Measurements from ENCODE around the gene LIPE.
"Not testable (repeated sequence)": the region's sequence is repeated elsewhere in the genome, so short reads cannot be mapped to it uniquely, and the experiment has no call there.

The LIPE gene

GRCh38 chr19:42448306-42448705 lies 21.1 kb upstream of the LIPE start:
- not testable (repeated sequence) for H3K4me1 ChIP-seq (ENCODE audit: control insufficient read depth, insufficient read depth, low read length); H3K9me3 ChIP-seq (ENCODE audit: control insufficient read depth, insufficient read depth, low read length)
- no CpG with 5 or more reads among the region's 5 CpGs for WGBS (ENCODE audit: insufficient coverage, insufficient read length)

GRCh38 chr19:42445948-42446347 lies 18.8 kb upstream of the LIPE start:
- no CpG with 5 or more reads among the region's 7 CpGs for WGBS (ENCODE audit: insufficient coverage, insufficient read length)
- Histone ChIP-seq H3K27me3 (ENCODE audit: control insufficient read depth, insufficient read depth, low read length) (no peaks in the 10 kb centered on the region), H3K4me3 (ENCODE audit: low read length) (no peak overlapping the region), H3K36me3 (ENCODE audit: control insufficient read depth, insufficient read depth, low read length) (no peaks in the 10 kb centered on the region), H3K4me1 (ENCODE audit: control insufficient read depth, insufficient read depth, low read length) (peaks cover 2% of the 10 kb centered on the region; the same call in 1 of the 2 replicates), H3K9me3 (ENCODE audit: control insufficient read depth, insufficient read depth, low read length) (no peaks in the 10 kb centered on the region), H3K27ac (ENCODE audit: low read length) (no peak overlapping the region)
- no peak for DNase-seq (ENCODE audit: low read depth, low spot score)

More at GRCh38 chr19:42448306-42448705, 21.1 kb upstream of the LIPE start:
- H3K4me3 ChIP-seq (ENCODE audit: low read length); H3K36me3 ChIP-seq (ENCODE audit: control insufficient read depth, insufficient read depth, low read length); DNase-seq (ENCODE audit: low read depth, low spot score); H3K27ac ChIP-seq (ENCODE audit: low read length); H3K27me3 ChIP-seq (ENCODE audit: control insufficient read depth, insufficient read depth, low read length): not testable (repeated sequence)

- H3K9me3 ChIP-seq (ENCODE audit: control insufficient read depth, insufficient read depth, low read length) = no peaks in the 10 kb centered on the region
- H3K27ac ChIP-seq (ENCODE audit: low read length) = no peak overlapping the region
- WGBS (ENCODE audit: insufficient coverage, insufficient read length) = no CpG with 5 or more reads among the region's 4 CpGs
Measured at GRCh38 chr19:42443944-42444398, 16.8 kb upstream of the LIPE start.

GRCh38 chr19:42442833-42443232 lies 15.6 kb upstream of the LIPE start, which contains the start of gene CXCL17:
Gene CXCL17, minus strand, starts transcription at chr19:42442946. Its CDS starts 114 bp downstream, at chr19:42442832.
- DNase-seq (ENCODE audit: low read depth, low spot score) = no peak
- H3K4me3 ChIP-seq (ENCODE audit: low read length) = no peak within 1 kb of the TSS
- no peaks in the 10 kb centered on the region for H3K4me1 ChIP-seq (ENCODE audit: control insufficient read depth, insufficient read depth, low read length)
- WGBS (ENCODE audit: insufficient coverage, insufficient read length) = no CpG with 5 or more reads among the region's 7 CpGs
- no peaks in the 10 kb centered on the region for H3K27me3 ChIP-seq (ENCODE audit: control insufficient read depth, insufficient read depth, low read length)
- no peaks in the 10 kb centered on the region for H3K36me3 ChIP-seq (ENCODE audit: control insufficient read depth, insufficient read depth, low read length)
- no peaks in the 10 kb centered on the region for H3K9me3 ChIP-seq (ENCODE audit: control insufficient read depth, insufficient read depth, low read length)
- no peak within 1 kb of the TSS for H3K27ac ChIP-seq (ENCODE audit: low read length)

More at GRCh38 chr19:42443944-42444398, 16.8 kb upstream of the LIPE start:
- DNase-seq (ENCODE audit: low read depth, low spot score) = no peak
- Histone ChIP-seq H3K27me3 (ENCODE audit: control insufficient read depth, insufficient read depth, low read length) (no peaks in the 10 kb centered on the region), H3K4me3 (ENCODE audit: low read length) (no peak overlapping the region), H3K36me3 (ENCODE audit: control insufficient read depth, insufficient read depth, low read length) (no peaks in the 10 kb centered on the region), H3K4me1 (ENCODE audit: control insufficient read depth, insufficient read depth, low read length) (no peaks in the 10 kb centered on the region)

- Histone ChIP-seq H3K4me1 (ENCODE audit: control insufficient read depth, insufficient read depth, low read length) (no peaks in the 10 kb centered on the region), H3K4me3 (ENCODE audit: low read length) (no peak overlapping the region), H3K27me3 (ENCODE audit: control insufficient read depth, insufficient read depth, low read length) (no peaks in the 10 kb centered on the region), H3K36me3 (ENCODE audit: control insufficient read depth, insufficient read depth, low read length) (no peaks in the 10 kb centered on the region), H3K27ac (ENCODE audit: low read length) (no peak overlapping the region), H3K9me3 (ENCODE audit: control insufficient read depth, insufficient read depth, low read length) (no peaks in the 10 kb centered on the region)
- DNase-seq (ENCODE audit: low read depth, low spot score) = no peak
- WGBS (ENCODE audit: insufficient coverage, insufficient read length) = no CpG with 5 or more reads among the region's 2 CpGs
Measured at GRCh38 chr19:42441049-42441445, 13.9 kb upstream of the LIPE start.

- Histone ChIP-seq H3K36me3 (ENCODE audit: control insufficient read depth, insufficient read depth, low read length) (no peaks in the 10 kb centered on the region), H3K4me1 (ENCODE audit: control insufficient read depth, insufficient read depth, low read length) (no peaks in the 10 kb centered on the region), H3K9me3 (ENCODE audit: control insufficient read depth, insufficient read depth, low read length) (no peaks in the 10 kb centered on the region), H3K27ac (ENCODE audit: low read length) (no peak overlapping the region), H3K4me3 (ENCODE audit: low read length) (no peak overlapping the region), H3K27me3 (ENCODE audit: control insufficient read depth, insufficient read depth, low read length) (no peaks in the 10 kb centered on the region)
- WGBS (ENCODE audit: insufficient coverage, insufficient read length) = no CpG with 5 or more reads among the region's 16 CpGs
- DNase-seq (ENCODE audit: low read depth, low spot score) = no peak
Measured at GRCh38 chr19:42440357-42441048, 13.3 kb upstream of the LIPE start.

GRCh38 chr19:42436006-42436405 lies 8.8 kb upstream of the LIPE start:
- Histone ChIP-seq H3K27ac (ENCODE audit: low read length) (no peak overlapping the region), H3K27me3 (ENCODE audit: control insufficient read depth, insufficient read depth, low read length) (no peaks in the 10 kb centered on the region), H3K36me3 (ENCODE audit: control insufficient read depth, insufficient read depth, low read length) (no peaks in the 10 kb centered on the region), H3K4me1 (ENCODE audit: control insufficient read depth, insufficient read depth, low read length) (0 out of 2 replicates have a peak, but pooled peaks cover 2% of the 10 kb centered on the region), H3K9me3 (ENCODE audit: control insufficient read depth, insufficient read depth, low read length) (no peaks in the 10 kb centered on the region), H3K4me3 (ENCODE audit: low read length) (no peak overlapping the region)
- DNase-seq (ENCODE audit: low read depth, low spot score) = no peak
- WGBS (ENCODE audit: insufficient coverage, insufficient read length) = no CpG with 5 or more reads among the region's 3 CpGs

- Histone ChIP-seq H3K27me3 (ENCODE audit: control insufficient read depth, insufficient read depth, low read length) (no peaks in the 10 kb centered on the region), H3K4me1 (ENCODE audit: control insufficient read depth, insufficient read depth, low read length) (0 out of 2 replicates have a peak, but pooled peaks cover 2% of the 10 kb centered on the region)
- WGBS (ENCODE audit: insufficient coverage, insufficient read length) = no CpG with 5 or more reads among the region's 6 CpGs
Measured at GRCh38 chr19:42435316-42435715, 8.1 kb upstream of the LIPE start.

GRCh38 chr19:42433503-42434260 lies 6.5 kb upstream of the LIPE start:
- Histone ChIP-seq H3K4me3 (ENCODE audit: low read length) (no peak overlapping the region), H3K36me3 (ENCODE audit: control insufficient read depth, insufficient read depth, low read length) (no peaks in the 10 kb centered on the region), H3K27ac (ENCODE audit: low read length) (no peak overlapping the region), H3K4me1 (ENCODE audit: control insufficient read depth, insufficient read depth, low read length) (0 out of 2 replicates have a peak, but pooled peaks cover 2% of the 10 kb centered on the region), H3K27me3 (ENCODE audit: control insufficient read depth, insufficient read depth, low read length) (no peaks in the 10 kb centered on the region), H3K9me3 (ENCODE audit: control insufficient read depth, insufficient read depth, low read length) (no peaks in the 10 kb centered on the region)
- DNase-seq (ENCODE audit: low read depth, low spot score) = no peak
- WGBS (ENCODE audit: insufficient coverage, insufficient read length) = no CpG with 5 or more reads among the region's 9 CpGs

More at GRCh38 chr19:42435316-42435715, 8.1 kb upstream of the LIPE start:
- Histone ChIP-seq H3K4me3 (ENCODE audit: low read length) (no peak overlapping the region), H3K9me3 (ENCODE audit: control insufficient read depth, insufficient read depth, low read length) (no peaks in the 10 kb centered on the region), H3K27ac (ENCODE audit: low read length) (no peak overlapping the region), H3K36me3 (ENCODE audit: control insufficient read depth, insufficient read depth, low read length) (no peaks in the 10 kb centered on the region)
- DNase-seq (ENCODE audit: low read depth, low spot score) = no peak

- no CpG with 5 or more reads among the region's 1 CpG for WGBS (ENCODE audit: insufficient coverage, insufficient read length)
Measured at GRCh38 chr19:42431486-42431885, 4.3 kb upstream of the LIPE start.

More at GRCh38 chr19:42431486-42431885, 4.3 kb upstream of the LIPE start:
- Histone ChIP-seq H3K27me3 (ENCODE audit: control insufficient read depth, insufficient read depth, low read length) (no peaks in the 10 kb centered on the region), H3K4me1 (ENCODE audit: control insufficient read depth, insufficient read depth, low read length) (0 out of 2 replicates have a peak, but pooled peaks cover 2% of the 10 kb centered on the region), H3K27ac (ENCODE audit: low read length) (no peak overlapping the region), H3K4me3 (ENCODE audit: low read length) (no peak overlapping the region), H3K9me3 (ENCODE audit: control insufficient read depth, insufficient read depth, low read length) (no peaks in the 10 kb centered on the region), H3K36me3 (ENCODE audit: control insufficient read depth, insufficient read depth, low read length) (no peaks in the 10 kb centered on the region)
- no peak for DNase-seq (ENCODE audit: low read depth, low spot score)

Data from iPS DF 6.9 (cell line).